Mesodermal cell (in vitro differentiated cells): ENCODE results near the gene TEX29.

Experiments
- H3K27ac ChIP-seq: 2 replicates; pipeline ENCODE4 v1.7.0; 2013; ENCODE audit warnings: mild to moderate bottlenecking, low read depth, low read length, moderate library complexity; ENCODE audit not compliant: severe bottlenecking
- H3K36me3 ChIP-seq: 2 replicates; pipeline ENCODE4 v1.7.1; 2013; ENCODE audit warnings: mild to moderate bottlenecking, low read length, moderate library complexity; ENCODE audit not compliant: control insufficient read depth, insufficient read depth
- H3K4me1 ChIP-seq: one replicate; pipeline ENCODE4 v1.7.1; 2013; ENCODE audit warnings: mild to moderate bottlenecking, low read length; ENCODE audit not compliant: insufficient read depth, control insufficient read depth, poor library complexity, severe bottlenecking
- H3K4me3 ChIP-seq: 2 replicates; pipeline ENCODE4 v1.7.0; 2013; ENCODE audit warnings: low read length, control low read depth, mild to moderate bottlenecking; ENCODE audit not compliant: insufficient read depth, poor library complexity, severe bottlenecking; ENCODE audit errors: extremely low read depth
- H3K9me3 ChIP-seq: 2 replicates; pipeline ENCODE4 v1.7.1; 2013; ENCODE audit warnings: mild to moderate bottlenecking, low read length, moderate library complexity; ENCODE audit not compliant: control insufficient read depth
- WGBS, 2 experiments: methylation state at CpG; one replicate each; pipeline ENCODE4 v1.1.5; 2013; ENCODE audit warnings: missing lambda C conversion rate in 2 of 2; ENCODE audit not compliant: insufficient coverage in 2 of 2; 5-methylcytosine and 5-hydroxymethylcytosine counted together

TEX29 gene

GRCh38 chr13:111313911-111314425 lies 6.5 kb upstream of the TEX29 start:
- Histone ChIP-seq H3K4me1 (no peaks in the 10 kb centered on the region), H3K9me3 (peaks cover 9% of the 10 kb centered on the region), H3K4me3 (no peak overlapping the region), H3K36me3 (peaks cover 28% of the 10 kb centered on the region), H3K27ac (no peak overlapping the region)
- 90 to 98% methylated on average over 8 to 13 of the region's 14 CpGs for WGBS, 2 experiments

DNA sequence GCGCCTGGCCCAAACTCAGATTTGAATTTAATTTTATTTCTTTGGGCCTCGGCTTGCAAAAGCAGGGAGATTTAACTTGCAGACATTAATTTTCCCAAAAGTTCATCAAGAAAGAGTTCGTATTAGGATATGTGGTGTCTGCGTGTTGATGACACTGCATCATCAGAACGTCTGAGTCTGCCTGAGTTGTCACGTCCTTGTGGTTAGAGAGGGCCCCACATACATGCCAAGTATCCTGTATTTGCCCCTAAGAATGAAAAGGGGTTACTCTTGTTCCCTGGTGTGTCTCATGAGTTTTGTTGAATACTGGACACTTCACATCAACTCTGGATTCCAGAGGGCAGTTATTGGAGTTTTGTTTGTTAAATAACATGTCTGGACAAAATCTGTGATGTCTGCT lies 5.6 kb upstream of the TEX29 start:
- Histone ChIP-seq H3K4me3 (no peak overlapping the region), H3K36me3 (peaks cover 26% of the 10 kb centered on the region), H3K4me1 (no peaks in the 10 kb centered on the region), H3K27ac (no peak overlapping the region), H3K9me3 (peaks cover 9% of the 10 kb centered on the region)
- WGBS, 2 experiments: 89 to 94% methylated on average over 6 of the region's 6 CpGs

GRCh38 chr13:111315347-111315995 lies 5.0 kb upstream of the TEX29 start:
- 90 to 91% methylated on average over 14 to 15 of the region's 15 CpGs for WGBS, 2 experiments
- no peaks in the 10 kb centered on the region for H3K4me1 ChIP-seq
- H3K9me3 ChIP-seq: peaks cover 4% of the 10 kb centered on the region
- H3K4me3 ChIP-seq: no peak overlapping the region
- peaks cover 24% of the 10 kb centered on the region for H3K36me3 ChIP-seq
- H3K27ac ChIP-seq: no peak overlapping the region

- H3K27ac ChIP-seq: no peak overlapping the region
- no peak overlapping the region for H3K4me3 ChIP-seq
- H3K9me3 ChIP-seq: peaks cover 3% of the 10 kb centered on the region
- WGBS, 2 experiments: 92 to 96% methylated on average over 9 to 11 of the region's 12 CpGs
- H3K36me3 ChIP-seq: peaks cover 18% of the 10 kb centered on the region
- H3K4me1 ChIP-seq: no peaks in the 10 kb centered on the region
Observed at GRCh38 chr13:111316161-111316730, 4.2 kb upstream of the TEX29 start.

- WGBS, 2 experiments: 94 to 95% methylated on average over 11 to 12 of the region's 14 CpGs
- peaks cover 3% of the 10 kb centered on the region for H3K9me3 ChIP-seq
- H3K4me1 ChIP-seq: no peaks in the 10 kb centered on the region
- no peak overlapping the region for H3K27ac ChIP-seq
- H3K4me3 ChIP-seq: no peak overlapping the region
- peaks cover 11% of the 10 kb centered on the region for H3K36me3 ChIP-seq
Observed at GRCh38 chr13:111317042-111317550, 3.3 kb upstream of the TEX29 start.

DNA sequence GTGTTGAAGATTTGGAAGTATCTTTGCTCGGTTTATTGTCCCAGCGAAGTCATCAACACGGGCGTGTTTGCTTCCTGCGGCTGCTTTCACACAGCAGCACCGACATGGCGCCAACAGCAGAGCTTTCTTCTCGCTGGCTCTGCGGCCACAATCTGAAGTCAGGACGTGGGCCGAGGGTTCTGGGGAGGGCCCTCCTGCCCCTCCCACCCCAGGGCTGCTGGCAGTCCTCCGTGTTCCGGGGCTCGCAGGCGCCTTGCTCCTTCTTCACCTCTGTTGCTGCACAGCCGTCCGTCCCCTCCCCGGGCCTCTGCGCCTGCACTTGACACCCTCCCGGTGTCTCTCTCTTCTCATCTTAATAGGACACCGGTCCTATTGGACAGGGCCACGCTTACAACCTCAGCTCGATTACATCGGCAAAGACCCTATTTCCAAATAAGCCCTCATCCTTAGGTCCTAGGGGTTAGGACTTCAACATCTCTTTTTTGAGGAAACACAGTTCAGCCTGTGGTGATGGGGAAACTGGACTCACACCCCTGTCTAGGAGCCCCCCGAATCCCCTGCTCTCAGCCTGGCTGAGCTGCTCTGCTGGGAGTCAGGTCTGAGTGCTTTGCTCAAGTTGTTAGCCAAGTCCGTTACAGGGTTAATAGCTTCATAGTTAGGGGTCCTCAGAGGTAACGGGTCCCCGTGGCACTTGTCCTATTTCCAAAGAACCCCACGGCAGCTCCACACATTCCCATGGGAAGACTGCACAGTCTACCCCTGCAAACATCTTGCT lies 2.7 kb upstream of the TEX29 start:
- 93 to 94% methylated on average over 25 to 29 of the region's 29 CpGs for WGBS, 2 experiments
- H3K36me3 ChIP-seq: peaks cover 6% of the 10 kb centered on the region
- no peaks in the 10 kb centered on the region for H3K4me1 ChIP-seq
- H3K4me3 ChIP-seq: no peak overlapping the region
- H3K9me3 ChIP-seq: peaks cover under 1% of the 10 kb centered on the region
- no peak overlapping the region for H3K27ac ChIP-seq

DNA sequence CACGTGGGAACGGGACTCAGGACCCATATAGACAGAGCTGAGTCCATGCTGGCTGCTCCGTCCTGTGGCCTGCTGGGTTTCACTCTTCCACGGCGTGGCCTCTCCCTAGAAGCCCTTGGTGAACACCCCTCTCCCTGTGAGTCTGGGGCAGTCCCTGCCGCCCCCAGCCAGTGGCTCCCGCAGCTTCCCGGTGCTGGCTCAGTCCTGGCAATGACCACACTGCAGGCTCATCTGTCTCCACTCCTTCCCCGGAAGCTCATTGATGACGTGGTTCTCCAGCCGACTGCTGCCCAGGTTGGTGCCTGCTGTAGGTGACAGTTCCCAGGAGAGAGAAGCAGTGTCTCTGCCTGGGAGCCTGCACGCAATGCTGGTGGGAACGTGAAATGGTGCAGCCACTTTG lies 2.1 kb upstream of the TEX29 start:
- no peak overlapping the region for H3K27ac ChIP-seq
- 95 to 96% methylated on average over 13 of the region's 13 CpGs for WGBS, 2 experiments
- H3K4me3 ChIP-seq: no peak overlapping the region
- no peaks in the 10 kb centered on the region for H3K4me1 ChIP-seq
- no peaks in the 10 kb centered on the region for H3K36me3 ChIP-seq
- H3K9me3 ChIP-seq: no peaks in the 10 kb centered on the region

- Histone ChIP-seq H3K4me1 (no peaks in the 10 kb centered on the region), H3K9me3 (no peaks in the 10 kb centered on the region), H3K36me3 (no peaks in the 10 kb centered on the region), H3K27ac (no peak overlapping the region), H3K4me3 (no peak overlapping the region)
- 98% methylated on average over 9 to 12 of the region's 12 CpGs for WGBS, 2 experiments
Observed at GRCh38 chr13:111319521-111319920, 921 bp upstream of the TEX29 start.

DNA sequence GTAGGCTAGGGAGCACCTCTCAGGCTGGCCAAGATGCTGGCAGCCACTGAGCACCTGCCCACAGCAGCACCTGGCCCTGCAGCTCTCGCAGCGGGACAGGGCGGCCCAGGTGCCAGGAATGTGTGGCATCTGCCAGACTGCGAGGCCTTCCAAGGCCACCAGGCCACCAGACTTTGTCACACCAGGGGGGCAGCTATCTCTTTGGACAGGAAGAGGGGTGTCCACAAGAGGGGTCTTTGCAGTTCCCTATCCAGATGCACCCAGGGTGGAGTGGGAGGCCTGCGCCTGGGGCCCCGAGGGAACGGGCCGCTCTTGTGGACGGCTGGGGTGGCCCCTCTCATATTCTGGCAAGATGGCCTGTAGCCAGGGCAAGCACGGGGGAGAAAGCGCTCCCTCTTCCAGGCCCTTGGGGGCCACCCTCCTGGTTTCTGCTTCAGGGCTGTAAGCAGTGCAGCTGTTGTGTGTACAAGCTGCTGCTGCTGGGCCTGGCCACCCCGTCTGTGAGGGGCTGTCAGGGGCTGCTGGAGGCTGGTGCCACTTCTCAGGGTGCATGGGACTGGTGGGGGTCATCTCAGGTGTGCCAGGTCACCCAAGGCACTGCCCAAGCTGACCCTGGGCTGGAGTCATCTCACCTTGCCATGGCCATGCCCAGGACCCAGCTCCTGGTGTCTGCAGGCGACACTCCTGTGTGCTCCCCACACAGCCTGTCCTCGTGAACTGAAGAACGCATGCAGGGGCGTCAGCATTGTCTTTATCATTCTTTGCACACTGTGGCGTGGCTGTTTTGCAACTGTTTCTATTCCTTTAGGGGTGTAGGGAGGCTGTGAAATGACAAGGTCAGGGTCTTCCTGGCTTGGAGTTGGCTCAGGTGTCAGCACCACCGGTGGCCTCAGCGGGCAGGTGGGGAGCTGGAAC lies 1.8 kb downstream of the TEX29 start:
- 89 to 93% methylated on average over 14 to 18 of the region's 19 CpGs for WGBS, 2 experiments
- Histone ChIP-seq H3K9me3 (no peaks in the 10 kb centered on the region), H3K27ac (no peak overlapping the region), H3K36me3 (no peaks in the 10 kb centered on the region), H3K4me1 (no peaks in the 10 kb centered on the region), H3K4me3 (no peak overlapping the region)

GRCh38 chr13:111322916-111323331 lies 2.5 kb downstream of the TEX29 start:
- Histone ChIP-seq H3K36me3 (no peaks in the 10 kb centered on the region), H3K4me1 (no peaks in the 10 kb centered on the region), H3K4me3 (no peak overlapping the region), H3K27ac (no peak overlapping the region), H3K9me3 (no peaks in the 10 kb centered on the region)
- WGBS, 2 experiments: 90 to 94% methylated on average over 5 to 6 of the region's 7 CpGs
